ENCODE data around the gene GALK1. TPM values are rescaled to one million over a fixed set of nuclear protein-coding genes. Genes with fewer than 3 reads are reported as not detected.

The GALK1 gene
- polyA plus RNA-seq, 2 of the 4 experiments (the other 2 are of a cell fraction), result 20.7 to 54.3 TPM

- TF ChIP-seq HEYL (CRISPR knock-in tag; IDR thresholded peaks at IDR 0.05) (no peak), SMC3 (IDR thresholded peaks at IDR 0.05) (no peak), ZNF302 (CRISPR knock-in tag; IDR thresholded peaks at IDR 0.05) (no peak), ATOH8 (CRISPR knock-in tag; IDR thresholded peaks at IDR 0.05; ENCODE audit: low read depth) (no peak), JUNB (IDR thresholded peaks at IDR 0.05) (no peak), RARB (CRISPR knock-in tag; IDR thresholded peaks at IDR 0.05) (no peak), PHF8 (IDR thresholded peaks at IDR 0.05; ENCODE audit: borderline replicate concordance, low read depth) (no peak)
Measured at GRCh38 chr17:75751676-75752404, 13.2 kb downstream of the GALK1 start (continued).

- Histone ChIP-seq H3K4me1 (peaks cover 12% of the 10 kb centered on the region), H3K9me3 (no peaks in the 10 kb centered on the region), H3K4me2 (no peak overlapping the region), H3K4me3 (no peak overlapping the region), H3K27ac (peak overlapping the region in 1 of 2 experiments; percentile 73; a peak in 1 of 6 replicates)
- FAIRE-seq (no peak), ATAC-seq (peak in 1 of 2 experiments; percentile 2; a peak in 2 of 6 replicates), DNase-seq (ENCODE audit: low read depth in 1 of 2, low spot score in 1 of 2) (no peak)
- ChIA-PET CTCF (interaction anchor here (0.6 to 43.5 kb wide), 24 partner anchors 10 to 410 kb away, joined by 3 to 1931 read pairs (median 11); partner anchors contain the start of genes GALK1, ITGB4, RECQL5 and SAP30BP), POLR2A (interaction anchor here (0.8 to 1.2 kb wide), 3 partner anchors 14 to 72 kb away, joined by 3 to 4 read pairs (median 3); partner anchors contain the start of gene GALK1)
- WGBS (ENCODE audit: missing lambda C conversion rate), result 73% methylated on average over 23 of the region's 23 CpGs
- no peak for TF ChIP-seq MAFK (IDR thresholded peaks at IDR 0.05; ENCODE audit: partially characterized antibody)
- no peak for TF ChIP-seq TP53 (CRISPR knock-in tag; IDR thresholded peaks at IDR 0.05)
- TF ChIP-seq GATA3 (IDR thresholded peaks at IDR 0.05; ENCODE audit: borderline replicate concordance), result no peak
- no peak for TF ChIP-seq FOSB (CRISPR knock-in tag; IDR thresholded peaks at IDR 0.05)
- TF ChIP-seq CHD4 (IDR thresholded peaks at IDR 0.05; ENCODE audit: borderline replicate concordance), result no peak
- no peak for TF ChIP-seq RCOR1 (IDR thresholded peaks at IDR 0.05; ENCODE audit: low read depth, low read length)
- TF ChIP-seq RAD21 (conservative IDR thresholded peaks at IDR 0.05 in 1 of 2, IDR thresholded peaks at IDR 0.05 in 1 of 2), result no peak
- TF ChIP-seq EHMT2 (IDR thresholded peaks at IDR 0.05; ENCODE audit: low read depth), result no peak
- no peak for TF ChIP-seq CEBPB (IDR thresholded peaks at IDR 0.05)
Measured at GRCh38 chr17:75750661-75751423, 14.2 kb downstream of the GALK1 start.

GRCh38 chr17:75749545-75750389 is 15.2 kb downstream of the GALK1 start:
- H3K4me3 ChIP-seq, result no peak overlapping the region
- ATAC-seq, result peak; percentile 80 to 91
- H3K27ac ChIP-seq, result peak overlapping the region; percentile 43 to 73; a peak in 5 of 6 replicates
- H3K9me3 ChIP-seq, result no peaks in the 10 kb centered on the region
- POLR2A ChIA-PET, result interaction anchor here (1.0 to 1.5 kb wide), 3 partner anchors 30 to 70 kb away, joined by 3 to 7 read pairs (median 3); no protein-coding TSS in a partner anchor
- FAIRE-seq, result no peak
- peak; percentile 80 to 88 for DNase-seq (ENCODE audit: low read depth in 1 of 2, low spot score in 1 of 2)
- CTCF ChIA-PET, result interaction anchor here (0.5 to 43.5 kb wide), 57 partner anchors 11 to 1095 kb away, joined by 3 to 1931 read pairs (median 5); partner anchors contain the start of genes GALK1, ITGB4, RECQL5 and SAP30BP
- H3K4me1 ChIP-seq, result peaks cover 12% of the 10 kb centered on the region
- peak overlapping the region; percentile 44 for H3K4me2 ChIP-seq
- 29% methylated on average over 13 of the region's 20 CpGs for WGBS (ENCODE audit: missing lambda C conversion rate)
- TF ChIP-seq HES2 (IDR thresholded peaks at IDR 0.05) (no peak), MYC (IDR thresholded peaks at IDR 0.05; ENCODE audit: borderline replicate concordance, low read length) (no peak), TFCP2L1 (CRISPR knock-in tag; IDR thresholded peaks at IDR 0.05) (0 out of 2 replicates have a peak, but pooled peaks have one; percentile 46), ZC3H11A (IDR thresholded peaks at IDR 0.05) (no peak), FOSB (CRISPR knock-in tag; IDR thresholded peaks at IDR 0.05) (no peak), SMC3 (IDR thresholded peaks at IDR 0.05) (peak; percentile 87), SREBF2 (IDR thresholded peaks at IDR 0.05) (no peak), EP300 (IDR thresholded peaks at IDR 0.05) (no peak), ELK1 (IDR thresholded peaks at IDR 0.05; ENCODE audit: low read depth, low read length) (no peak), JUN (IDR thresholded peaks at IDR 0.05) (no peak), NFE2L2 (conservative IDR thresholded peaks at IDR 0.05; ENCODE audit: low read length) (no peak), POLR2A (IDR thresholded peaks at IDR 0.05; ENCODE audit: low read length) (no peak), RARB (CRISPR knock-in tag; IDR thresholded peaks at IDR 0.05) (no peak; the same call in 1 of the 2 replicates), KDM1A (IDR thresholded peaks at IDR 0.05; ENCODE audit: low read depth) (no peak), GATA3 (IDR thresholded peaks at IDR 0.05; ENCODE audit: borderline replicate concordance) (no peak), CTCF (IDR thresholded peaks at IDR 0.05) (peak; percentile 97), RAD21 (conservative IDR thresholded peaks at IDR 0.05 in 1 of 2, IDR thresholded peaks at IDR 0.05 in 1 of 2) (peak; percentile 93 to 94)
